Panc1 (cell line): ENCODE measurements around the gene THRB. TPM values are rescaled to one million over a fixed set of nuclear protein-coding genes. Genes with fewer than 3 reads are reported as not detected.

Source experiments
- ATAC-seq: fragments of 200-7000 bp; cut with Tn5 transposase; 2 replicates; pipeline ENCODE4 v1.9.1; 2020; ENCODE audit warnings: mild to moderate bottlenecking, moderate library complexity
- BruUV-seq: library from RNA; stranded (reverse); fragments of 400-500 nt; replicated peaks from 2 replicates; lab custom pipeline; 2021; lab: Mats Ljungman, UMichigan
- CTCF ChIA-PET: fragments of 300-600 bp; sonication (Branson Sonifier 250); formaldehyde crosslinking; loops from one replicate; lab custom pipeline; 2022; ENCODE audit warnings: antibody characterized with exemption; lab: Charles Lee
- POLR2A ChIA-PET: fragments of 300-600 bp; sonication (Branson Sonifier 250); formaldehyde crosslinking; loops from one replicate; lab custom pipeline; 2022; ENCODE audit warnings: antibody characterized with exemption; lab: Charles Lee
- DNase-seq: peaks from one replicate; pipeline ENCODE4 v3.0.0-alpha.2; 2010; ENCODE audit warnings: low read depth, low spot score
- H3K27ac ChIP-seq: 2 replicates; pipeline ENCODE4 v1.5.1; 2011; ENCODE audit warnings: mild to moderate bottlenecking, low read length, inconsistent platforms
- H3K27me3 ChIP-seq: fragments of 200-500 bp; sonication (Bioruptor generic); 2 replicates; pipeline ENCODE4 v1.6.0; 2014; ENCODE audit warnings: low read length, inconsistent platforms; ENCODE audit not compliant: control insufficient read depth, insufficient read depth
- H3K36me3 ChIP-seq: fragments of 200-500 bp; sonication (Bioruptor generic); 2 replicates; pipeline ENCODE4 v1.5.1; 2014; ENCODE audit warnings: inconsistent platforms, mild to moderate bottlenecking, low read length, moderate library complexity; ENCODE audit not compliant: control insufficient read depth, insufficient read depth
- H3K4me1 ChIP-seq: 2 replicates; pipeline ENCODE4 v1.5.1; 2011; ENCODE audit warnings: inconsistent platforms, mild to moderate bottlenecking, low read length, moderate library complexity; ENCODE audit not compliant: control insufficient read depth, insufficient read depth
- H3K4me3 ChIP-seq, 2 experiments: 2 replicates each; pipeline ENCODE4 v1.5.1; 2011 to 2012; ENCODE audit warnings: low read depth in 2 of 2, low read length in 2 of 2, mild to moderate bottlenecking in 2 of 2, inconsistent platforms in 1 of 2, moderate library complexity in 1 of 2
- H3K9me3 ChIP-seq: fragments of 200-500 bp; sonication (Bioruptor generic); 2 replicates; pipeline ENCODE4 v1.5.1; 2014; ENCODE audit warnings: low read depth, mild to moderate bottlenecking, inconsistent platforms, low read length, moderate library complexity; ENCODE audit not compliant: control insufficient read depth, insufficient read depth
- CTCF ChIP-seq: fragments of 450-650 bp; IDR thresholded peaks from 2 replicates; pipeline ENCODE4 v1.5.1; 2017; ENCODE audit warnings: mild to moderate bottlenecking
- POLR2AphosphoS5 ChIP-seq: IDR thresholded peaks from 2 replicates; pipeline ENCODE4 v1.6.1; 2012; ENCODE audit warnings: mild to moderate bottlenecking, low read depth, low read length, moderate library complexity
- REST ChIP-seq, 2 experiments: IDR thresholded peaks; 2 replicates each; pipeline ENCODE4 v1.6.1; 2011 to 2012; ENCODE audit warnings: low read depth in 2 of 2, control low read depth in 1 of 2, low read length in 1 of 2, mild to moderate bottlenecking in 1 of 2, moderate library complexity in 1 of 2; ENCODE audit not compliant: insufficient read depth in 1 of 2
- SIN3A ChIP-seq: IDR thresholded peaks from 2 replicates; pipeline ENCODE4 v1.6.1; 2012; ENCODE audit warnings: low read depth, mild to moderate bottlenecking, low read length, moderate library complexity, borderline replicate concordance; ENCODE audit not compliant: insufficient read depth
- TCF7L2 ChIP-seq: IDR thresholded peaks from 2 replicates; pipeline ENCODE4 v1.6.1; 2011; ENCODE audit warnings: mild to moderate bottlenecking, low read depth, low read length, inconsistent platforms
- in situ Hi-C: cut with HindIII; loops from 2 replicates; pipeline ENCODE4 v1.10.0; 2016; ENCODE audit warnings: low sequenced_read_pairs, low pct_unique_long_range_greater_than_20kb
- intact Hi-C: fragments of 100-400 bp; cut with micrococcal nuclease; formaldehyde crosslinking; loops from one replicate; pipeline ENCODE4 v1.10.0; 2022; ENCODE audit not compliant: unreplicated experiment
- total RNA-seq: library from RNA; stranded (reverse); gene quantifications from one replicate; pipeline ENCODE4 v1.2.1, GENCODE V29; 2021; ENCODE audit not compliant: unreplicated experiment

The THRB gene
- total RNA-seq, 1 experiment from 2014 or later = 3.9 TPM

- no peaks in the 10 kb centered on the region for H3K9me3 ChIP-seq
- no peak overlapping the region for H3K4me3 ChIP-seq
- no peak for TF ChIP-seq CTCF
- TF ChIP-seq REST (IDR thresholded peaks at IDR 0.05; ENCODE audit: insufficient read depth in 1 of 2, low read depth in 2 of 2, low read length in 1 of 2) = no peak
- no peak for TF ChIP-seq TCF7L2
- TF ChIP-seq SIN3A = no peak
- no peak for TF ChIP-seq POLR2AphosphoS5
- no peak for ATAC-seq
- BruUV-seq = no TSS peak
- in situ Hi-C loops = no loop called here
- ChIA-PET CTCF (no interaction called here), POLR2A (no interaction called here)
- no peaks in the 10 kb centered on the region for H3K4me1 ChIP-seq
- H3K36me3 ChIP-seq = no peaks in the 10 kb centered on the region
- no peaks in the 10 kb centered on the region for H3K27me3 ChIP-seq
- intact Hi-C loops = no loop called here
- H3K27ac ChIP-seq = no peak overlapping the region
- no peak for DNase-seq
These were observed 313.4 kb downstream of the THRB start for GRCh38 chr3:24181256-24181655.

- CTCF ChIA-PET = no interaction called here
- POLR2A ChIA-PET = interaction anchor here (0.6 kb wide), 1 partner anchor 262 kb away, joined by 3 read pairs; no protein-coding TSS in a partner anchor
- Histone ChIP-seq H3K27me3 (no peaks in the 10 kb centered on the region), H3K4me3 (no peak overlapping the region), H3K36me3 (no peaks in the 10 kb centered on the region), H3K4me1 (no peaks in the 10 kb centered on the region), H3K27ac (no peak overlapping the region), H3K9me3 (no peaks in the 10 kb centered on the region)
- ATAC-seq (no peak), DNase-seq (no peak)
- intact Hi-C loops (no loop called here), in situ Hi-C loops (no loop called here)
- no peak for TF ChIP-seq POLR2AphosphoS5
- TF ChIP-seq TCF7L2 = no peak
- no peak for TF ChIP-seq SIN3A
- BruUV-seq = no TSS peak
These were observed 314.0 kb downstream of the THRB start for GRCh38 chr3:24180616-24181015.

- no peaks in the 10 kb centered on the region for H3K9me3 ChIP-seq
- H3K4me1 ChIP-seq = no peaks in the 10 kb centered on the region
- no peak overlapping the region for H3K27ac ChIP-seq
- intact Hi-C loops (no loop called here), in situ Hi-C loops (no loop called here)
- no peak for TF ChIP-seq SIN3A
- no peak for TF ChIP-seq TCF7L2
- TF ChIP-seq CTCF = no peak
- TF ChIP-seq POLR2AphosphoS5 = no peak
- TF ChIP-seq REST (IDR thresholded peaks at IDR 0.05; ENCODE audit: insufficient read depth in 1 of 2, low read depth in 2 of 2, low read length in 1 of 2) = no peak
- CTCF ChIA-PET = no interaction called here
- H3K36me3 ChIP-seq = no peaks in the 10 kb centered on the region
- ATAC-seq (no peak), DNase-seq (no peak)
- no peaks in the 10 kb centered on the region for H3K27me3 ChIP-seq
- H3K4me3 ChIP-seq = no peak overlapping the region
- POLR2A ChIA-PET = no interaction called here
- BruUV-seq = no TSS peak
These were observed 317.4 kb downstream of the THRB start for GRCh38 chr3:24177201-24177600.
